ENCODE data around the gene SLC39A5. TPM values are rescaled to one million over a fixed set of nuclear protein-coding genes. Genes with fewer than 3 reads are reported as not detected.

The SLC39A5 gene
- total RNA-seq, 2 donors from 2014 or later, result not detected

DNA sequence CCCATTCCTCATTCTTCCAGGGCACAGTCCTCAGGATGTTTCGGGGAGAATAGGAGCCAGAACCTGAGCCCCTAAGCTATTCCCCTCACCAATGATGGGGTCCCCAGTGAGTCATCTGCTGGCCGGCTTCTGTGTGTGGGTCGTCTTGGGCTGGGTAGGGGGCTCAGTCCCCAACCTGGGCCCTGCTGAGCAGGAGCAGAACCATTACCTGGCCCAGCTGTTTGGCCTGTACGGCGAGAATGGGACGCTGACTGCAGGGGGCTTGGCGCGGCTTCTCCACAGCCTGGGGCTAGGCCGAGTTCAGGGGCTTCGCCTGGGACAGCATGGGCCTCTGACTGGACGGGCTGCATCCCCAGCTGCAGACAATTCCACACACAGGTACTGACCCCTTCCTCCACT is 1.3 kb downstream of the SLC39A5 start:
- Histone ChIP-seq H3K9me3 (no peaks in the 10 kb centered on the region), H3K36me3 (no peaks in the 10 kb centered on the region), H3K4me1 (replicated peaks) (no peaks in the 10 kb centered on the region), H3K27me3 (replicated peaks; ENCODE audit: insufficient read depth) (no peaks in the 10 kb centered on the region), H3K4me3 (no peak overlapping the region), H3K27ac (no peak overlapping the region)
- TF ChIP-seq POLR2A (IDR thresholded peaks at IDR 0.05) (no peak), POLR2AphosphoS5 (IDR thresholded peaks at IDR 0.05) (no peak)
- TF ChIP-seq, protein P1, sequence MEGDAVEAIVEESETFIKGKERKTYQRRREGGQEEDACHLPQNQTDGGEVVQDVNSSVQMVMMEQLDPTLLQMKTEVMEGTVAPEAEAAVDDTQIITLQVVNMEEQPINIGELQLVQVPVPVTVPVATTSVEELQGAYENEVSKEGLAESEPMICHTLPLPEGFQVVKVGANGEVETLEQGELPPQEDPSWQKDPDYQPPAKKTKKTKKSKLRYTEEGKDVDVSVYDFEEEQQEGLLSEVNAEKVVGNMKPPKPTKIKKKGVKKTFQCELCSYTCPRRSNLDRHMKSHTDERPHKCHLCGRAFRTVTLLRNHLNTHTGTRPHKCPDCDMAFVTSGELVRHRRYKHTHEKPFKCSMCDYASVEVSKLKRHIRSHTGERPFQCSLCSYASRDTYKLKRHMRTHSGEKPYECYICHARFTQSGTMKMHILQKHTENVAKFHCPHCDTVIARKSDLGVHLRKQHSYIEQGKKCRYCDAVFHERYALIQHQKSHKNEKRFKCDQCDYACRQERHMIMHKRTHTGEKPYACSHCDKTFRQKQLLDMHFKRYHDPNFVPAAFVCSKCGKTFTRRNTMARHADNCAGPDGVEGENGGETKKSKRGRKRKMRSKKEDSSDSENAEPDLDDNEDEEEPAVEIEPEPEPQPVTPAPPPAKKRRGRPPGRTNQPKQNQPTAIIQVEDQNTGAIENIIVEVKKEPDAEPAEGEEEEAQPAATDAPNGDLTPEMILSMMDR (IDR thresholded peaks at IDR 0.05), result no peak
- WGBS, result 89% methylated on average over 10 of the region's 11 CpGs
- no peak for DNase-seq (ENCODE audit: low spot score)
- intact Hi-C loops (cut with DNase I), result no loop called here

DNA sequence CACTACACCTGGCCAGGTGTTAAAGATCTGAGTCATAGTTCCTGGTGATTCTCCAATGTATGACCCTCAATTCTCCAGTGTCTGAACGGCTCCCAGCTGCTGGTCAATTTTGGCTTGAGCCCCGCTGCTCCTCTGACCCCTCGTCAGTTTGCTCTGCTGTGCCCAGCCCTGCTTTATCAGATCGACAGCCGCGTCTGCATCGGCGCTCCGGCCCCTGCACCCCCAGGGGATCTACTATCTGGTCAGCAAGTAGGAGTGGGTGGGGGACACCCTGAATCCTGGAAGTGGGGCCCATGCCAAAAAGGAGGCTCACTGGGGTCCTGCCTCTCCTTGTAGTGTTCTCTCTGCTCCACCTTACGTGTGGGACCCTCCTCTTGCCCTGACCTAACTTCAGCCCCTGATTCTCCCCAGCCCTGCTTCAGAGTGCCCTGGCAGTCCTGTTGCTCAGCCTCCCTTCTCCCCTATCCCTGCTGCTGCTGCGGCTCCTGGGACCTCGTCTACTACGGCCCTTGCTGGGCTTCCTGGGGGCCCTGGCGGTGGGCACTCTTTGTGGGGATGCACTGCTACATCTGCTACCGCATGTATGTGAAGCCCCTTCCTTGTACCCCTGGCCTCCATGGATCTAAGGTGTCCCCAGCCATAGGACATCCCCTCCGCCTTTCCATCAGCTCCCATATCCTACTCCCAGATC is 5.0 kb downstream of the SLC39A5 start:
- Histone ChIP-seq H3K9me3 (no peaks in the 10 kb centered on the region), H3K36me3 (no peaks in the 10 kb centered on the region)
- intact Hi-C loops (cut with DNase I), result no loop called here

DNA sequence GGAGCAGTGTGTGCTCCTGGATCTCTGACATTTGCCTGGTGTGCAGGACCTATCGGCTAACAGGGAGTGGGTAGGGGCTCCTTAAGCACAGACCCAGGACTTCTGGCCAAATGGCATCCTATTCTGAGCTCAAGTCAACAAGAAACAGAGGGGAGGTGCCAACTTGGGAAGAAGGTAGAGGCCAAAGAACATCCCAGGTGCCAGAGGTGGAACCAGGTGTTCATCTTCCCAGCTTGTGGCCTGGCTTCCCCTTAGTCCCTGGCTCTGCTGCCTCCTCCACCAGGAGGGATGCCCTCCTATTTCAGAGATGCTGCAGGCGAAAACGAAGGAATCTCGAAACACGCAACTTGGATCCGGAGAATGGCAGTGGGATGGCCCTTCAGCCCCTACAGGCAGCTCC is 6.2 kb downstream of the SLC39A5 start:
- H3K4me3 ChIP-seq, result no peak overlapping the region
- H3K36me3 ChIP-seq, result no peaks in the 10 kb centered on the region
- WGBS, result 92% methylated on average over 6 of the region's 6 CpGs
- no peak for DNase-seq (ENCODE audit: low spot score)
- H3K9me3 ChIP-seq, result no peaks in the 10 kb centered on the region
- TF ChIP-seq, protein P1 (IDR thresholded peaks at IDR 0.05), result no peak
- no peak for TF ChIP-seq POLR2A (IDR thresholded peaks at IDR 0.05)
- TF ChIP-seq POLR2AphosphoS5 (IDR thresholded peaks at IDR 0.05), result no peak
- H3K27me3 ChIP-seq (replicated peaks; ENCODE audit: insufficient read depth), result no peaks in the 10 kb centered on the region
- intact Hi-C loops (cut with DNase I), result no loop called here
- H3K4me1 ChIP-seq (replicated peaks), result no peaks in the 10 kb centered on the region
- no peak overlapping the region for H3K27ac ChIP-seq

More for the DNA sequence above, 5.0 kb downstream of the SLC39A5 start:
- TF ChIP-seq POLR2A (IDR thresholded peaks at IDR 0.05) (no peak), POLR2AphosphoS5 (IDR thresholded peaks at IDR 0.05) (no peak)
- TF ChIP-seq, protein P1 (IDR thresholded peaks at IDR 0.05), result no peak
- DNase-seq (ENCODE audit: low spot score), result no peak
- H3K4me3 ChIP-seq, result no peak overlapping the region
- H3K27ac ChIP-seq, result no peak overlapping the region
- 71% methylated on average over 16 of the region's 16 CpGs for WGBS
- H3K27me3 ChIP-seq (replicated peaks; ENCODE audit: insufficient read depth), result no peaks in the 10 kb centered on the region
- H3K4me1 ChIP-seq (replicated peaks), result no peaks in the 10 kb centered on the region

DNA sequence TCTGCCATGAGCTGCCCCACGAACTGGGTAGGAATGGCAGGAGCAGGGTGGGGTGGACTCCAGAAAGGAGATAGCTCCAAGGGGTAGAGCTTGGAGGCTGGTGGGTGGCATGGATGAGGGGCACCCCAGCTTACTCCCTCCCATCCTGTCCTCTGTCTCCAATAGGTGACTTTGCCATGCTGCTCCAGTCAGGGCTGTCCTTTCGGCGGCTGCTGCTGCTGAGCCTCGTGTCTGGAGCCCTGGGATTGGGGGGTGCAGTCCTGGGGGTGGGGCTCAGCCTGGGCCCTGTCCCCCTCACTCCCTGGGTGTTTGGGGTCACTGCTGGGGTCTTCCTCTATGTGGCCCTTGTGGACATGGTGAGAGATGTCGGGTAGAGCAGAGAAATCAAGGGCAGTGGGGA is 7.1 kb downstream of the SLC39A5 start:
- Histone ChIP-seq H3K36me3 (no peaks in the 10 kb centered on the region), H3K9me3 (no peaks in the 10 kb centered on the region), H3K27ac (no peak overlapping the region), H3K4me3 (no peak overlapping the region), H3K27me3 (replicated peaks; ENCODE audit: insufficient read depth) (no peaks in the 10 kb centered on the region), H3K4me1 (replicated peaks) (no peaks in the 10 kb centered on the region)
- intact Hi-C loops (cut with DNase I), result no loop called here
- WGBS, result 56% methylated on average over 5 of the region's 5 CpGs
- no peak for DNase-seq (ENCODE audit: low spot score)
- TF ChIP-seq POLR2A (IDR thresholded peaks at IDR 0.05) (no peak), POLR2AphosphoS5 (IDR thresholded peaks at IDR 0.05) (no peak)
- TF ChIP-seq, protein P1 (IDR thresholded peaks at IDR 0.05), result no peak

DNA sequence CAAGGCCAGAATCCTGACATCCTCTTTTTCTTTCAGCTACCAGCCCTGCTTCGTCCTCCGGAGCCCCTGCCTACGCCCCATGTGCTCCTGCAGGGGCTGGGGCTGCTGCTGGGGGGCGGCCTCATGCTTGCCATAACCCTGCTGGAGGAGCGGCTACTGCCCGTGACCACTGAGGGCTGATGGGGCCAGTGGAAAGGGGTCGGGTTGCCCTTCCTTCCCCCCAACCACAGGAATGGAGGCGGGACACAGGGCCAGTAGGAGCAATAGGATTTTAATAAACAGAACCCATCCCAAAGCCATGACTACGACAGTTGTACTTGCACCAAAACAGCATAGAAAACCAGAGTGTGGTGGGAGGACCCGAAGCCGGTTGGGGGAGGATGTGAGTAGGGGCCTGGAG is 7.7 kb downstream of the SLC39A5 start:
- TF ChIP-seq POLR2A (IDR thresholded peaks at IDR 0.05) (no peak), POLR2AphosphoS5 (IDR thresholded peaks at IDR 0.05) (no peak)
- TF ChIP-seq, protein P1 (IDR thresholded peaks at IDR 0.05), result no peak

More for the DNA sequence above, 7.7 kb downstream of the SLC39A5 start:
- intact Hi-C loops (cut with DNase I), result no loop called here
- 76% methylated on average over 11 of the region's 11 CpGs for WGBS
- Histone ChIP-seq H3K36me3 (peaks cover under 1 to 3% of the 10 kb centered on the region in 2 donors), H3K9me3 (no peaks in the 10 kb centered on the region), H3K27me3 (replicated peaks; ENCODE audit: insufficient read depth) (no peaks in the 10 kb centered on the region), H3K4me1 (replicated peaks) (no peaks in the 10 kb centered on the region), H3K27ac (no peak overlapping the region), H3K4me3 (no peak overlapping the region)
- no peak for DNase-seq (ENCODE audit: low spot score)

All from prostate gland (tissue), 2 donors.